NT2/D1 (cell line): Measurements from ENCODE around the gene CCN2.

Experiments used
- YY1 ChIP-seq: IDR thresholded peaks from 2 replicates; pipeline ENCODE4 v1.6.1; 2011; ENCODE audit not compliant: insufficient read length, insufficient read depth
- ZNF274 ChIP-seq: IDR thresholded peaks from 2 replicates; pipeline ENCODE4 v1.6.1; 2011; ENCODE audit warnings: mild to moderate bottlenecking, low read depth, low read length

- TF ChIP-seq YY1 (no peak), ZNF274 (no peak)
Measured at GRCh38 chr6:131995917-131996316, 44.7 kb upstream of the CCN2 start.
